Effector memory CD8-positive, alpha-beta T cell (primary cell): Measurements from ENCODE around the gene ENPP7.

Experiments used
- ATAC-seq: fragments of 150-1000 bp; cut with Tn5 transposase; replicated peaks from 2 replicates; pipeline ENCODE4 v1.10.0; 2021; ENCODE audit warnings: mild to moderate bottlenecking, moderate library complexity
- DNase-seq, 3 experiments: peaks; one replicate each; pipeline ENCODE4 v3.0.0; 2021
- H3K27ac Mint-ChIP-seq, 2 donors: one replicate each; pipeline ENCODE4 v1.8.0; 2022; ENCODE audit warnings: mild to moderate bottlenecking in 2 of 2, mixed read lengths in 2 of 2, moderate library complexity in 2 of 2
- H3K27me3 Mint-ChIP-seq, 2 donors: one replicate each; pipeline ENCODE4 v1.8.0; 2022; ENCODE audit warnings: mixed read lengths in 2 of 2
- H3K36me3 Mint-ChIP-seq: one replicate; pipeline ENCODE4 v1.8.0; 2022; ENCODE audit warnings: mild to moderate bottlenecking, moderate library complexity, mixed read lengths; ENCODE audit not compliant: insufficient read depth
- H3K4me1 Mint-ChIP-seq, 2 donors: one replicate each; pipeline ENCODE4 v1.8.0; 2022; ENCODE audit warnings: low read depth in 2 of 2, mixed read lengths in 2 of 2
- H3K4me3 Mint-ChIP-seq, 2 donors: one replicate each; pipeline ENCODE4 v1.8.0; 2022; ENCODE audit warnings: mild to moderate bottlenecking in 2 of 2, mixed read lengths in 2 of 2, moderate library complexity in 2 of 2
- H3K9me3 Mint-ChIP-seq, 2 donors: one replicate each; pipeline ENCODE4 v1.8.0; 2022; ENCODE audit warnings: mixed read lengths in 2 of 2
- total RNA-seq, 9 experiments: gene quantifications; one replicate each; lab custom pipeline; 2026; lab: John Stamatoyannopoulos, UW

ENPP7 gene
- 0 to 0.67 (median 0) reads per million in 9 experiments for total RNA-seq

GRCh38 chr17:79730769-79731483 is at the start of gene ENPP7:
Gene ENPP7 (plus strand): TSS chr17:79730943. CDS start chr17:79731140, 197 bp downstream.
- no peaks in the 10 kb centered on the region for H3K27me3 Mint-ChIP-seq
- H3K4me3 Mint-ChIP-seq, result peak within 1 kb of the TSS in 1 of 2 donors; percentile 96
- peak within 1 kb of the TSS in 1 of 2 donors; percentile 88 for H3K27ac Mint-ChIP-seq
- no peaks in the 10 kb centered on the region for H3K9me3 Mint-ChIP-seq
- DNase-seq (no peak), ATAC-seq (no peak)
- peaks cover 4 to 37% of the 10 kb centered on the region in 2 donors for H3K4me1 Mint-ChIP-seq
- H3K36me3 Mint-ChIP-seq, result peaks cover 3% of the 10 kb centered on the region

GRCh38 chr17:79681101-79681621 is 49.6 kb upstream of the ENPP7 start:
- H3K4me3 Mint-ChIP-seq, result no peak overlapping the region
- peaks cover 68 to 80% of the 10 kb centered on the region in 2 donors for H3K27me3 Mint-ChIP-seq
- no peak overlapping the region for H3K27ac Mint-ChIP-seq
- DNase-seq (no peak), ATAC-seq (no peak)
- H3K36me3 Mint-ChIP-seq, result no peaks in the 10 kb centered on the region
- H3K9me3 Mint-ChIP-seq, result no peaks in the 10 kb centered on the region
- H3K4me1 Mint-ChIP-seq, result no peaks in the 10 kb centered on the region

- Mint-ChIP-seq H3K27me3 (peaks cover 73 to 86% of the 10 kb centered on the region in 2 donors), H3K9me3 (no peaks in the 10 kb centered on the region), H3K27ac (no peak overlapping the region)
These were observed 49.0 kb upstream of the ENPP7 start for GRCh38 chr17:79681628-79682261.

GRCh38 chr17:79683365-79683764 is 47.4 kb upstream of the ENPP7 start:
- Mint-ChIP-seq H3K27ac (no peak overlapping the region), H3K36me3 (no peaks in the 10 kb centered on the region), H3K4me1 (no peaks in the 10 kb centered on the region), H3K4me3 (no peak overlapping the region), H3K27me3 (peaks cover 61 to 86% of the 10 kb centered on the region in 2 donors), H3K9me3 (no peaks in the 10 kb centered on the region)
- DNase-seq, result no peak
- no peak for ATAC-seq

More at GRCh38 chr17:79681628-79682261, 49.0 kb upstream of the ENPP7 start:
- ATAC-seq (no peak), DNase-seq (no peak)
- Mint-ChIP-seq H3K4me3 (no peak overlapping the region), H3K4me1 (no peaks in the 10 kb centered on the region), H3K36me3 (no peaks in the 10 kb centered on the region)

GRCh38 chr17:79684132-79684985 is 46.4 kb upstream of the ENPP7 start:
- Mint-ChIP-seq H3K27me3 (peaks cover 55 to 81% of the 10 kb centered on the region in 2 donors), H3K36me3 (no peaks in the 10 kb centered on the region), H3K4me1 (no peaks in the 10 kb centered on the region), H3K9me3 (no peaks in the 10 kb centered on the region), H3K4me3 (no peak overlapping the region), H3K27ac (no peak overlapping the region)
- no peak for DNase-seq
- no peak for ATAC-seq

- no peak for DNase-seq
- no peak for ATAC-seq
- H3K27me3 Mint-ChIP-seq, result peaks cover 54 to 81% of the 10 kb centered on the region in 2 donors
These were observed 45.6 kb upstream of the ENPP7 start for GRCh38 chr17:79685121-79685520.

GRCh38 chr17:79686476-79686875 is 44.3 kb upstream of the ENPP7 start:
- no peak for ATAC-seq
- DNase-seq, result no peak
- no peak overlapping the region for H3K27ac Mint-ChIP-seq
- no peaks in the 10 kb centered on the region for H3K9me3 Mint-ChIP-seq
- no peak overlapping the region for H3K4me3 Mint-ChIP-seq
- H3K36me3 Mint-ChIP-seq, result no peaks in the 10 kb centered on the region
- no peaks in the 10 kb centered on the region for H3K4me1 Mint-ChIP-seq
- peaks cover 47 to 80% of the 10 kb centered on the region in 2 donors for H3K27me3 Mint-ChIP-seq

More at GRCh38 chr17:79685121-79685520, 45.6 kb upstream of the ENPP7 start:
- no peak overlapping the region for H3K27ac Mint-ChIP-seq
- H3K4me3 Mint-ChIP-seq, result no peak overlapping the region
- H3K36me3 Mint-ChIP-seq, result no peaks in the 10 kb centered on the region
- no peaks in the 10 kb centered on the region for H3K4me1 Mint-ChIP-seq
- H3K9me3 Mint-ChIP-seq, result no peaks in the 10 kb centered on the region

GRCh38 chr17:79690466-79690865 is 40.3 kb upstream of the ENPP7 start:
- H3K27ac Mint-ChIP-seq, result no peak overlapping the region
- H3K4me1 Mint-ChIP-seq, result no peaks in the 10 kb centered on the region
- H3K4me3 Mint-ChIP-seq, result no peak overlapping the region
- H3K27me3 Mint-ChIP-seq, result peaks cover 40 to 84% of the 10 kb centered on the region in 2 donors
- no peaks in the 10 kb centered on the region for H3K9me3 Mint-ChIP-seq
- ATAC-seq (no peak), DNase-seq (no peak)
- no peaks in the 10 kb centered on the region for H3K36me3 Mint-ChIP-seq

- no peak for DNase-seq
- H3K4me1 Mint-ChIP-seq, result no peaks in the 10 kb centered on the region
- peaks cover 40 to 84% of the 10 kb centered on the region in 2 donors for H3K27me3 Mint-ChIP-seq
- H3K27ac Mint-ChIP-seq, result no peak overlapping the region
- H3K9me3 Mint-ChIP-seq, result no peaks in the 10 kb centered on the region
- H3K36me3 Mint-ChIP-seq, result no peaks in the 10 kb centered on the region
- no peak for ATAC-seq
- no peak overlapping the region for H3K4me3 Mint-ChIP-seq
These were observed 39.5 kb upstream of the ENPP7 start for GRCh38 chr17:79690988-79691836.

GRCh38 chr17:79691931-79692330 is 38.8 kb upstream of the ENPP7 start:
- Mint-ChIP-seq H3K4me1 (peaks cover 0 to 2% of the 10 kb centered on the region in 2 donors), H3K27ac (no peak overlapping the region), H3K9me3 (no peaks in the 10 kb centered on the region), H3K27me3 (peaks cover 43 to 84% of the 10 kb centered on the region in 2 donors), H3K4me3 (no peak overlapping the region), H3K36me3 (no peaks in the 10 kb centered on the region)
- ATAC-seq, result no peak
- DNase-seq, result no peak

GRCh38 chr17:79693419-79693818 is 37.3 kb upstream of the ENPP7 start:
- Mint-ChIP-seq H3K27ac (no peak overlapping the region), H3K27me3 (peaks cover 56 to 86% of the 10 kb centered on the region in 2 donors), H3K4me1 (peaks cover 0 to 4% of the 10 kb centered on the region in 2 donors), H3K4me3 (no peak overlapping the region), H3K9me3 (no peaks in the 10 kb centered on the region), H3K36me3 (no peaks in the 10 kb centered on the region)
- ATAC-seq (no peak), DNase-seq (no peak)

GRCh38 chr17:79695293-79695790 is 35.4 kb upstream of the ENPP7 start:
- H3K27ac Mint-ChIP-seq, result no peak overlapping the region
- DNase-seq (no peak), ATAC-seq (no peak)
- no peak overlapping the region for H3K4me3 Mint-ChIP-seq
- H3K9me3 Mint-ChIP-seq, result no peaks in the 10 kb centered on the region
- H3K36me3 Mint-ChIP-seq, result no peaks in the 10 kb centered on the region
- peaks cover 51 to 84% of the 10 kb centered on the region in 2 donors for H3K27me3 Mint-ChIP-seq
- H3K4me1 Mint-ChIP-seq, result peaks cover 0 to 4% of the 10 kb centered on the region in 2 donors
